Stomach smooth muscle (tissue), 2 donors: ENCODE measurements around the gene CUBN.
"Not testable (repeated sequence)": the region's sequence is repeated elsewhere in the genome, so short reads cannot be mapped to it uniquely, and the experiment has no call there.

ENCODE experiments used
- H3K27ac ChIP-seq: one replicate; pipeline ENCODE4 v1.7.0; 2013; ENCODE audit warnings: mild to moderate bottlenecking, low read length, inconsistent platforms
- H3K27me3 ChIP-seq, 2 donors: one replicate each; pipeline ENCODE4 v1.7.0; 2013; ENCODE audit warnings: low read length in 2 of 2; ENCODE audit not compliant: insufficient read depth in 2 of 2, control insufficient read depth in 1 of 2
- H3K36me3 ChIP-seq, 2 donors: one replicate each; pipeline ENCODE4 v1.7.0; 2013; ENCODE audit warnings: low read length in 2 of 2; ENCODE audit not compliant: control insufficient read depth in 2 of 2, insufficient read depth in 2 of 2
- H3K4me1 ChIP-seq: one replicate; pipeline ENCODE4 v1.7.0; 2013; ENCODE audit warnings: low read length; ENCODE audit not compliant: control insufficient read depth, insufficient read depth
- H3K4me3 ChIP-seq, 2 donors: one replicate each; pipeline ENCODE4 v1.7.0; 2013; ENCODE audit warnings: low read length in 2 of 2
- H3K9ac ChIP-seq, 2 donors: one replicate each; pipeline ENCODE4 v1.7.0; 2013; ENCODE audit warnings: low read length in 2 of 2, mild to moderate bottlenecking in 1 of 2
- H3K9me3 ChIP-seq, 2 donors: one replicate each; pipeline ENCODE4 v1.7.0; 2013; ENCODE audit warnings: low read length in 2 of 2; ENCODE audit not compliant: control insufficient read depth in 2 of 2
- donor health status: healthy.
- donor health status: Pancreatic carcinoma.

CUBN gene

GRCh38 chr10:17026686-17027485 lies 102.7 kb downstream of the CUBN start:
- H3K27ac ChIP-seq = no peak overlapping the region
- H3K27me3 ChIP-seq = no peaks in the 10 kb centered on the region
- H3K4me1 ChIP-seq = peaks cover 8% of the 10 kb centered on the region

GRCh38 chr10:17025444-17026295 lies 103.9 kb downstream of the CUBN start:
- peak overlapping the region; percentile 24 for H3K27ac ChIP-seq

More at GRCh38 chr10:17026686-17027485, 102.7 kb downstream of the CUBN start:
- Histone ChIP-seq H3K9me3 (no peaks in the 10 kb centered on the region), H3K4me3 (no peak overlapping the region), H3K9ac (no peak overlapping the region), H3K36me3 (no peaks in the 10 kb centered on the region)

GRCh38 chr10:17024461-17024860 lies 105.2 kb downstream of the CUBN start:
- Histone ChIP-seq H3K9ac (no peak overlapping the region), H3K27ac (no peak overlapping the region), H3K9me3 (no peaks in the 10 kb centered on the region), H3K4me3 (no peak overlapping the region), H3K27me3 (no peaks in the 10 kb centered on the region), H3K36me3 (no peaks in the 10 kb centered on the region), H3K4me1 (peaks cover 8% of the 10 kb centered on the region)

More at GRCh38 chr10:17025444-17026295, 103.9 kb downstream of the CUBN start:
- Histone ChIP-seq H3K27me3 (no peaks in the 10 kb centered on the region), H3K9me3 (no peaks in the 10 kb centered on the region), H3K4me3 (no peak overlapping the region), H3K9ac (no peak overlapping the region), H3K36me3 (no peaks in the 10 kb centered on the region), H3K4me1 (peaks cover 8% of the 10 kb centered on the region)

GRCh38 chr10:17023386-17024298 lies 106.0 kb downstream of the CUBN start:
- Histone ChIP-seq H3K27ac (peak overlapping the region; percentile 60), H3K27me3 (no peaks in the 10 kb centered on the region), H3K9me3 (no peaks in the 10 kb centered on the region), H3K4me1 (peaks cover 8% of the 10 kb centered on the region), H3K9ac (peak overlapping the region in 1 of 2 donors; percentile 55), H3K4me3 (peak overlapping the region in 1 of 2 donors; percentile 22), H3K36me3 (no peaks in the 10 kb centered on the region)

- Histone ChIP-seq H3K4me1 (peaks cover 8% of the 10 kb centered on the region), H3K27ac (no peak overlapping the region), H3K27me3 (no peaks in the 10 kb centered on the region), H3K4me3 (no peak overlapping the region), H3K9ac (no peak overlapping the region), H3K9me3 (no peaks in the 10 kb centered on the region), H3K36me3 (no peaks in the 10 kb centered on the region)
These were observed 106.7 kb downstream of the CUBN start for GRCh38 chr10:17022896-17023295.

GRCh38 chr10:17022466-17022825 lies 107.2 kb downstream of the CUBN start:
- Histone ChIP-seq H3K36me3 (no peaks in the 10 kb centered on the region), H3K9ac (no peak overlapping the region), H3K9me3 (no peaks in the 10 kb centered on the region), H3K27me3 (no peaks in the 10 kb centered on the region), H3K4me1 (peaks cover 8% of the 10 kb centered on the region), H3K4me3 (no peak overlapping the region), H3K27ac (no peak overlapping the region)

- Histone ChIP-seq H3K27ac (no peak overlapping the region), H3K27me3 (no peaks in the 10 kb centered on the region), H3K4me1 (peaks cover 8% of the 10 kb centered on the region), H3K9me3 (no peaks in the 10 kb centered on the region), H3K36me3 (no peaks in the 10 kb centered on the region), H3K9ac (no peak overlapping the region), H3K4me3 (no peak overlapping the region)
These were observed 107.8 kb downstream of the CUBN start for GRCh38 chr10:17021656-17022465.

GRCh38 chr10:17019696-17020095 lies 109.9 kb downstream of the CUBN start:
- Histone ChIP-seq H3K36me3 (no peaks in the 10 kb centered on the region), H3K4me3 (no peak overlapping the region), H3K9ac (no peak overlapping the region), H3K27me3 (no peaks in the 10 kb centered on the region), H3K4me1 (peaks cover 4% of the 10 kb centered on the region), H3K27ac (no peak overlapping the region), H3K9me3 (no peaks in the 10 kb centered on the region)

- not testable (repeated sequence) for H3K9me3 ChIP-seq, H3K9ac ChIP-seq, H3K27me3 ChIP-seq, H3K36me3 ChIP-seq, H3K4me3 ChIP-seq, H3K27ac ChIP-seq
- H3K4me1 ChIP-seq = peaks cover 15% of the 10 kb centered on the region
These were observed 116.3 kb downstream of the CUBN start for GRCh38 chr10:17013131-17013983.
